Inflammatory macrophage treated with lipopolysaccharide for 1 hour (primary cell): Measurements from ENCODE around the gene MAP7.
A peak's percentile ranks its signal among the peaks of the same experiment; 100 is the strongest.
"Not testable (repeated sequence)": the region's sequence is repeated elsewhere in the genome, so short reads cannot be mapped to it uniquely, and the experiment has no call there.

Source experiments
- DNase-seq, 2 donors: peaks; one replicate each; pipeline ENCODE4 v3.0.0-alpha.2; 2020 to 2022

Gene MAP7

GRCh38 chr6:136465766-136466303 is 84.4 kb downstream of the MAP7 start:
- DNase-seq, result no peak

GRCh38 chr6:136464874-136465273 is 85.3 kb downstream of the MAP7 start:
- no peak for DNase-seq

- DNase-seq, result no peak
These were observed 86.1 kb downstream of the MAP7 start for GRCh38 chr6:136464148-136464547.

- DNase-seq, result no peak
These were observed 86.5 kb downstream of the MAP7 start for GRCh38 chr6:136463743-136464142.

- DNase-seq, result no peak
These were observed 103.5 kb downstream of the MAP7 start for GRCh38 chr6:136446579-136447187.

GRCh38 chr6:136446145-136446544 is 104.1 kb downstream of the MAP7 start:
- DNase-seq, result no peak

GRCh38 chr6:136445063-136445462 is 105.2 kb downstream of the MAP7 start:
- no peak for DNase-seq

- peak; percentile 42 to 77 for DNase-seq
These were observed 110.0 kb downstream of the MAP7 start for GRCh38 chr6:136440203-136440602.

GRCh38 chr6:136439514-136440190 is 110.6 kb downstream of the MAP7 start:
- DNase-seq, result peak; percentile 9 to 23

- DNase-seq, result peak; percentile 76 to 93
These were observed 111.8 kb downstream of the MAP7 start for GRCh38 chr6:136438441-136438840.

GRCh38 chr6:136437246-136437645 is 113.0 kb downstream of the MAP7 start:
- no peak for DNase-seq

GRCh38 chr6:136435101-136435500 is 115.1 kb downstream of the MAP7 start:
- DNase-seq, result no peak

GRCh38 chr6:136431306-136431705 is 118.9 kb downstream of the MAP7 start:
- not testable (repeated sequence) for DNase-seq

GRCh38 chr6:136429264-136430065 is 120.8 kb downstream of the MAP7 start:
- DNase-seq, result no peak

- no peak for DNase-seq
These were observed 122.9 kb downstream of the MAP7 start for GRCh38 chr6:136427378-136427717.

GRCh38 chr6:136426627-136427377 is 123.4 kb downstream of the MAP7 start:
- DNase-seq, result peak in 1 of 2 donors; percentile 24

- DNase-seq, result no peak
These were observed 124.4 kb downstream of the MAP7 start for GRCh38 chr6:136425793-136426192.

- no peak for DNase-seq
These were observed 125.3 kb downstream of the MAP7 start for GRCh38 chr6:136424901-136425300.

- DNase-seq, result no peak
These were observed 125.8 kb downstream of the MAP7 start for GRCh38 chr6:136424450-136424849.

GRCh38 chr6:136421537-136422158 is 128.6 kb downstream of the MAP7 start:
- DNase-seq, result no peak

- no peak for DNase-seq
These were observed 129.4 kb downstream of the MAP7 start for GRCh38 chr6:136420853-136421252.

- peak; percentile 89 to 92 for DNase-seq
These were observed 134.7 kb downstream of the MAP7 start for GRCh38 chr6:136415351-136416007.
